Measurements from ENCODE around the gene EIF4B.

EIF4B gene

DNA sequence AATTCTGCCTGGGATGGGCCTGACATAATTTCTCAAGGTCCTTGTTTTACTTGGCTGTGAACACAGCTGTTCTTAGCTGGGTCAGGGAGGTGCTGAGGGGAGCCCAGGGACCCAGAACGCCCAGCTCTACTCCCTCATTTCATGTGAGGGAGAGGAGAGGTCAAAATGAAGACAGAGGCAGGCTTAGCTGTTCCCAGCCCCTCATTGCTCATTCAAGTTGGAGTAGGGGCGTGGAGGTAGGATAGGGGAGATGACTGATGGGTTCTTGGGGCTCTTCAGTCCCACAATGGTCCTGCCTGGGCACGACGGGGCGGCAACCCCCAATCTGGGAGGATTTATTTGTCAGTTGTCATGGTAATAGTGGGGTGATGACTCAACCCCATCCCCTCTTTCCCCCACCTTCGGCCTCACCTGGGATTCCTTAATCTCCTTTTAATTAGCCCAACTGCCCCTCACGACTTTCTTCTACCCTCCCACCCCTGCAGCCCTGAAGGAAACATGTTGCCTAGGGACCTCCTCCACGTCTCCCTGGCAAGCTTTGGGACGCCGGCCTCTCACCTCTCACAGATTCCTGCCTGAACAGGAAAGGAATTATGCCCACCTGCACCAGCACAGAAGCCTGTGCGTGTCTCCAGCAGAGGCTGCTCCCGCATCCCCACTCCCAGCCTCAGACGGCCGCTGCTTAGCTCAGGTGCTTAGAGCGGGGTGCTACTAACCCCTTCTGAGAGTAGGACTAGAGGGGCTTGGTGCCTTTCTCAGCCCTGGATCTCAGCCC lies 62.7 kb downstream of the EIF4B start:
- TF ChIP-seq, protein P1, sequence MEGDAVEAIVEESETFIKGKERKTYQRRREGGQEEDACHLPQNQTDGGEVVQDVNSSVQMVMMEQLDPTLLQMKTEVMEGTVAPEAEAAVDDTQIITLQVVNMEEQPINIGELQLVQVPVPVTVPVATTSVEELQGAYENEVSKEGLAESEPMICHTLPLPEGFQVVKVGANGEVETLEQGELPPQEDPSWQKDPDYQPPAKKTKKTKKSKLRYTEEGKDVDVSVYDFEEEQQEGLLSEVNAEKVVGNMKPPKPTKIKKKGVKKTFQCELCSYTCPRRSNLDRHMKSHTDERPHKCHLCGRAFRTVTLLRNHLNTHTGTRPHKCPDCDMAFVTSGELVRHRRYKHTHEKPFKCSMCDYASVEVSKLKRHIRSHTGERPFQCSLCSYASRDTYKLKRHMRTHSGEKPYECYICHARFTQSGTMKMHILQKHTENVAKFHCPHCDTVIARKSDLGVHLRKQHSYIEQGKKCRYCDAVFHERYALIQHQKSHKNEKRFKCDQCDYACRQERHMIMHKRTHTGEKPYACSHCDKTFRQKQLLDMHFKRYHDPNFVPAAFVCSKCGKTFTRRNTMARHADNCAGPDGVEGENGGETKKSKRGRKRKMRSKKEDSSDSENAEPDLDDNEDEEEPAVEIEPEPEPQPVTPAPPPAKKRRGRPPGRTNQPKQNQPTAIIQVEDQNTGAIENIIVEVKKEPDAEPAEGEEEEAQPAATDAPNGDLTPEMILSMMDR (IDR thresholded peaks at IDR 0.05; ENCODE audit: insufficient read depth, missing control alignments): no peak
- FAIRE-seq: no peak
- DNase-seq (ENCODE audit: insufficient read length, low spot score): no peak

DNA sequence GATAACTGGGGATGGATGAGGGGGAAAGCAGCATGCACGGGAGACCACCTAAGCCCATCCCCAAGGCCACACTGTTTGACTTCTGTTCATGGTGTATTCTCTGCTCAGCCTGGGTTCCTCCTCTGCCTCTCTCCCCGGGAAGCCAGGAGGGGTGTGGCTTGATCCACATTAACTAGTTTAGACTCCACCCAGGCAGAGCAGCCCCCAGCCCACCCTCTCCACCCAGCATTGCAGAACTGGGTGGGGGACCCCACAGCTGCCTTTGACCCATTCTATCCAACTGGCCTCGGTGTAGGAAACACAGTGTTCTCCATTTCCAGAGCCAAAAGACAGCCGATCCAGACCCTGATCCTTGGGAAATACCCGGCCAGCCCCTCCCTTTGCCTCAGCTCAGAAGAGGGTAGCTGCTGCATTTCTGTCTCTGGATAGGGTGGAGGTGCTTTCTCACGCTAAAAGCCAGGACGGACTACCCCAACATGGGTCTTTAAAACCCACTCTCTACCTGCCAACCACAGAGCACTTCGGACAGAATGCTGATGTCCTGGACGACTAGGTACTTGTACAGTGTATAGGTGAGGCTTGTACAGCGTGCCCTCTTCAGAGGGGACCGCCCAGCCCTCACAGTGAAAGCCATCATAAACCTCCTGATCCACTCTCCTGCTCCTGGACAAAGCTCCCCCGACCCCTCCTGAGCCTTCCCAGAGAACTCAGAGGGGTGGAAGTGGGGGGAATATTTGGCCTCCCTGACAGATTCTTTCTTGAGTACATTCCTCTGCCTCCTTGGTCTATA lies 63.6 kb downstream of the EIF4B start:
- TF ChIP-seq, protein P1 (IDR thresholded peaks at IDR 0.05; ENCODE audit: insufficient read depth, missing control alignments): no peak
- DNase-seq (ENCODE audit: insufficient read length, low spot score) (no peak), FAIRE-seq (no peak)

DNA sequence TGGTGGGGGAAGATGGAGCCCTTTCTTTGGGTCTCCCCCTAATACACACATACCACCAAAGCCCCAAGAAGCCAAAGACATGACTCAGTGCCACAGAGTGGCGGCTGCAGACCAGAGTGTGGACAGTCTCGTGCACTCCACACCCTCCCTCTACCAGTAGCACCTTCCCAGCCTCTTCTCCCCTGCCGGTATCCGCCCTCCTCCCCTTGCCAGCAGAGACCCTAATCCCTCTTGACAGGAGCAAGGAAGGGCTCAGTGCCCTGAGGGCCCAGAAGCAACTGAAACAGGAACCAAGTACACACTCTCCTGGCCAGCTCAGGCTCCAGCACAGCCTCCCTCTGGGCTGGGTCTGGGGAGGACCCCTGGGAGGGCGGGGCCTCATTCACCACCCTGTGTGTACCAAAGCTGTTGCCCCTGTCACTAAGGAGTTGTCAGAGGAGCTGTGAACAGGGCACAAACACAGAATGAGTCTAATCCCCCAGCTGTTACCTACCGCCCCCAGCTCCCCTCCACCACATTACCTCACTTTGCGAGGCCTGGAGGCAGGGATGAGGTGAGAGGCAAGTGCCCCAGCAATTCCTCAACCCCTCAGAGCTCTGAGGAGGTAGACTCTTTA lies 64.7 kb downstream of the EIF4B start:
- FAIRE-seq: no peak
- DNase-seq (ENCODE audit: insufficient read length, low spot score): no peak
- TF ChIP-seq, protein P1 (IDR thresholded peaks at IDR 0.05; ENCODE audit: insufficient read depth, missing control alignments): no peak

DNA sequence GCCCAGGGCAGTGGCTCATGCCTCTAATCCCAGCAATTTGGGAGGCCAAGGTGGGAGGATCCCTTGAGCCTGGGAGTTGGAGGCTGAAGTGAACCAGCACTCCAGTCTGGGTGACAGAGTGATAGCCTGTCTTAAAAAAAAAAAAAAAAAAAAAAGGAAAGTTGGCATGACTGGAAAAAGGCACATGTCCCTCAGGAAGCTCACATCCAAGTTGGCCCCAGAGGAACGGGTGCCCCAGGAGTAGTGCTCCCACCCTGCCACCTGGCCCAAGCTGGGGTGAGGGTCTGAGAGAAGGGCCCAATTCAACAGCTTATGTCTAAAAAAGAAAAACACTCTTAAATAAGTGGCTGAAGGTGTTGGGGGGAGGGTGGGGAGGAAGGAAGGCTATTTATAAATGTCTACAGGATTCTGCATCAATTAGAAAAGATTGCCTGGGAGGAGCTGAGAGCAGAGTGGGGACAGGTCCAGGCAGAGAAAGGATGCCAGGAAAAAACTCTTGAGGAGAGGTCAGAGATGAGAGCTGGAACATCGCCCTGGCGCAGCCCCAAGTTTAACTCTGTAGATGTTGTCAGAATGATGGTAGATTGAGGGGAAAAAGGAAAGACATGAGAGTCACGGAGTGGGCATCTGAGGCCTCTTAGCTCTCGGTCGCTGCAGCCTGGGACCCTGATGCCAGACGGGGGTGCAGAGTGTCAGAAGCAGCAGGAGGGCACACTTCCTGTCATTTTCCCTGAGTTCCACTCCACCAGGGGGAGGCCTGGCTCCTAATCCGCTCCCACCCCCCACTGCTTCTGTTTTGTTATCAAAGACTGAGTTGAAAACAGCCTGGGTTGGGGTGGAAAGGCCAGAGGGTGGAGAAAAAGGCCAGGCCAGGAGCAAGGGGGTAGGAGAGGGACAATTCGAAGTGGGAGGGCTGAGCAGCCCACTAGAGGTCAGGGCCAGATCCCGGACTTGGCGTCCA lies 65.6 kb downstream of the EIF4B start:
- FAIRE-seq: no peak
- TF ChIP-seq, protein P1 (IDR thresholded peaks at IDR 0.05; ENCODE audit: insufficient read depth, missing control alignments): no peak
- no peak for DNase-seq (ENCODE audit: insufficient read length, low spot score)

DNA sequence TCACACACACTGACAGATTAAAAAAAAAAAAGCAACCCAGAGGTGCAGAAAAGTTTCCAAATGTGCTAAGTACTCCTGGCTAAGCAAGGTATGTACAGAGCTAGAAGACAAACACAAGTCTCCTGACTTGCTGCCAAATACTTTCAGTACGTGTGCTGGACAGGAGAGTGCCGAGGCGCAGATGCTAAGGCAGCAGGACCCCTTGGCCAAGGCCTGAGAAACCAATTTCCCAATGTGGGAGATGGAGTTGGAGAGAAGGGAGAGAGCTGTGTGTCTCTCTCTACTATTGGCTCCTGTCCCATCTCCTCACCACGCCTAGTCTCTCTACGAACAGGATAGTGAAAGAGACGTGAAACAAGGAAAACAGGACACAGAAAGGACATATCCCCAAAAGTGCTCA lies 67.6 kb downstream of the EIF4B start:
- no peak for FAIRE-seq
- TF ChIP-seq, protein P1 (IDR thresholded peaks at IDR 0.05; ENCODE audit: insufficient read depth, missing control alignments): no peak

DNA sequence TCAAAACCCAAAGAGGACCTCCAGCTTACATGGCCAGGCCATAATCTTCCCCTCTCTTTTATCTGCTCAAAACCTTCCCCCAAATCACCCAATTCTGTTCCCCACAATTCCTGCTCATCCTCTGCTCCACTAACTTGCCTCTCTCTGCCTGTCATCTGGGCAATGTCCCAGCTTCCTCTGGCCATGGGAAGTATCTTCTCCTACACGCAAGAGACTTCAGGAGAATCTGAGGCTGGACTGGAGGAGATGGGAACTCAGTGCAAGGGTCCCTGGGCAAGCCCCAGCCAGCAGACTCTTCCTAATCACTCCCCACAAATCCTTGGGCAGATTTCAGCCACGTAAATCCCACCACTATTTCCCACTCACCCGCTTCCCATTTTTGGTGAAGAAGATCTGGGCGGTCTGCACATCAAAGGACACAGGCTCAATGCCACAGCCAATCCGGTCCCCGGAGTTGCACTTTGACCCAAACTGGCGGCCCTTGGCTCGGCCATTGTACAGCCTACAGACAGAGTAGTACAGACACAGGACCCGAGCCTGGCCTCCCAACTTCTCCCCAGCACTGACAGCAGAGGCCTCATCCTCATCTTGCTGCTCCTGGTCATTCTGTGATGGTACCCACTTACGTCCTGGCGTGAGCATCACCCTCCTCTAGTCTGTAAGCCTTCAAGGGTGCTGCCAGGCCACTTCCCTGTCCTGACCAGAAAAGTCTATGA lies 68.2 kb downstream of the EIF4B start:
- FAIRE-seq (no peak), DNase-seq (ENCODE audit: insufficient read length, low spot score) (no peak)

More for the DNA sequence above, 67.6 kb downstream of the EIF4B start:
- no peak for DNase-seq (ENCODE audit: insufficient read length, low spot score)

More for the DNA sequence above, 68.2 kb downstream of the EIF4B start:
- TF ChIP-seq, protein P1 (IDR thresholded peaks at IDR 0.05; ENCODE audit: insufficient read depth, missing control alignments): no peak

Measured in D721Med (cell line).